ENCODE measurements around the gene LSM4. TPM values are rescaled to one million over a fixed set of nuclear protein-coding genes. Genes with fewer than 3 reads are reported as not detected.

The LSM4 gene
- total and polyA plus RNA-seq, 10 of the 15 experiments (the other 5 are each of a cell fraction or from before 2014, with no cell fraction given): 12.6 to 652 (median 217) TPM

DNA sequence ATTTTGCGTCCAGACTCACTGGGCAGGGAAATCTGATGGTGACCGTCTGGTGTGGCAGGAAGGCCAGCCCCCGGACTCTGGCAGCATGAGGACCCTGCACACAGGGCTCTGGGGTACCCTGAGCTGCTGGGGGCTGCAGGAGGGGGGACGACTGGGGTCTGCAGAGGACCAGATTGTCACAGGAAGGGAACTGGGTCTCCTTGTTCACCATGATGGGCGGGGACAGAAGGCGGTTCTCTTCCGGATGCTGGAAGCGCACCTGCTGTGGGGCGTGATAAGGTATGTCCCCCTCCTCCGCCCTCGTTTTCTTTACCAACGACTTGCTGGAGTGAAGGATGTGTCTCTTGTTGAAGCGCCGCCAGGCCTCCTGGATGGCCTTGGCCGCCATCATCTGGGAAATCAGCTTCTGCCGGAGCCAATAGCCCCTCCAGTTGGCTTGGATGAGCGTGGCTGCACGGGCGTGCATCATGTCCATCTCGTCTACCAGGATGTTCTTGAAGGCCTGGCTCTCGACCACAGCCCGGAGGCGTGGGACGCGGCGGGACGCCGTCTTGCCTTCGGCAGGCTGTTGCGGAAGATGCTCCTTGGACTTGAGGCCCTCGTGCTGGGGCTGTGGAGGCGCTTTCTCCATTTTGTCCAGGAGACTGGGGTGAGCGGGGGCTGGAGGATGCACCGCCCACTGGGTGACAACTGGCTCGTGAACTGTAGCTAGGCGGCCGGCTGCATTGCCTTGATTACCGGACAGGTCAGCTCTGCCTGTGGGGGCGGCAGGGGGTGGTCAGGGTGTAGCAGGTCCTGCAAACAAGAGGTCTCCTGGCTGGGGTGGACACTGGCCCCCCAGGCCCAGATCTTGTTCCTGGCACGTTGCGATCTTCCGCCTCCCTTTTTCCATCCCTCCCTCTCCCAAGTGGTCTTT is 55.8 kb downstream of the LSM4 start:
- no peaks in the 10 kb centered on the region for H3K36me3 ChIP-seq (ENCODE audit: control insufficient read depth in 2 of 2, insufficient read depth in 2 of 2, low read length in 1 of 2)
- no peaks in the 10 kb centered on the region for H3K27me3 ChIP-seq (replicated peaks in 1 of 2; ENCODE audit: control insufficient read depth in 2 of 2, insufficient read depth in 2 of 2, low read length in 1 of 2)
- no peaks in the 10 kb centered on the region for H3K9me3 ChIP-seq (replicated peaks; ENCODE audit: control insufficient read depth, insufficient read depth, low read length)
- BruUV-seq (replicated peaks): no TSS peak
- ATAC-seq (no peak), DNase-seq (ENCODE audit: low read depth, low spot score) (no peak), FAIRE-seq (no peak)
- no peak overlapping the region for H3K27ac ChIP-seq (ENCODE audit: control insufficient read depth, insufficient read depth)
- no peak overlapping the region for H3K9ac ChIP-seq (ENCODE audit: control insufficient read depth, insufficient read depth, low read length)
- intact Hi-C loops (cut with micrococcal nuclease; ENCODE audit: unreplicated experiment) (no loop called here), in situ Hi-C loops (cut with MboI) (no loop called here)
- no peak for TF ChIP-seq NFYB (IDR thresholded peaks at IDR 0.05; ENCODE audit: insufficient read depth, low read depth, low read length)
- TF ChIP-seq GABPA (IDR thresholded peaks at IDR 0.05; ENCODE audit: low read depth): no peak
- no peak for TF ChIP-seq POU2F2 (IDR thresholded peaks at IDR 0.05; ENCODE audit: borderline replicate concordance, low read depth, low read length)
- ChIA-PET SMC1A (ENCODE audit: uncharacterized antibody, unreplicated experiment) (no interaction called here), POLR2A (interaction anchor here (0.7 kb wide), 1 partner anchor 147 kb away, joined by 3 read pairs; no protein-coding TSS in a partner anchor), RAD21 (ENCODE audit: unreplicated experiment) (no interaction called here), CTCF (no interaction called here)
- no peaks in the 10 kb centered on the region for H4K20me1 ChIP-seq (ENCODE audit: control insufficient read depth, insufficient read depth)
- H3K4me2 ChIP-seq (ENCODE audit: control insufficient read depth, insufficient read depth): no peak overlapping the region
- no peak overlapping the region for H2AFZ ChIP-seq (ENCODE audit: control insufficient read depth, low read depth, low read length)
- H3K4me1 ChIP-seq (ENCODE audit: control insufficient read depth, insufficient read depth, low read length): no peaks in the 10 kb centered on the region
- H3K4me3 ChIP-seq: no peak overlapping the region
- 78% methylated on average over 42 of the region's 42 CpGs for WGBS (ENCODE audit: insufficient coverage, insufficient replicate concordance, low lambda C conversion rate, missing lambda C conversion rate)
- no peaks in the 10 kb centered on the region for H3K79me2 ChIP-seq (ENCODE audit: control insufficient read depth, insufficient read depth, low read length)

DNA sequence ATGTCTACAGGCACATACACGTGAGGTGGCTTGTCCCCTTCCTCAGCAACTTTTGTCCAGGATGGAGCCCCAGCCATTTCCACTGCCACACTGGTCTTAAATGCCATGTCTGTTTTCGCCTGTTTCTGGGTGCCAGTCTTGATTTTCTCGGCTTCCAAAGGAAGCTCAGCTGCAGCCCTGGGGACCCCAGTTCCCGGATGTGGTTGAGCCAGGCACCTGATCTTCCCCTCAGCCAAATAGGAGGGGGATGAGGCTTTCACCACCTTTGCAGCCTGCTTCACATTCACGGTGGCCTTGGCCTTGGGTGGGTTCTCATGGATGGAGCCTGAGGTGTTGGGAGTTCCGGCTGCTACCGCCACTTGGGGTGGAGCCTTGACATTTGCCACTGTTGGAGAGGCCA is 57.3 kb downstream of the LSM4 start:
- FAIRE-seq: no peak

More for the DNA sequence above, 57.3 kb downstream of the LSM4 start:
- ChIA-PET SMC1A (ENCODE audit: uncharacterized antibody, unreplicated experiment) (no interaction called here), RAD21 (ENCODE audit: unreplicated experiment) (no interaction called here), CTCF (no interaction called here), POLR2A (interaction anchor here (0.5 kb wide), 1 partner anchor 103 kb away, joined by 5 read pairs; no protein-coding TSS in a partner anchor)
- Histone ChIP-seq H3K27ac (ENCODE audit: control insufficient read depth, insufficient read depth) (no peak overlapping the region), H3K4me3 (no peak overlapping the region), H3K4me1 (ENCODE audit: control insufficient read depth, insufficient read depth, low read length) (no peaks in the 10 kb centered on the region), H3K79me2 (ENCODE audit: control insufficient read depth, insufficient read depth, low read length) (no peaks in the 10 kb centered on the region), H3K9me3 (replicated peaks; ENCODE audit: control insufficient read depth, insufficient read depth, low read length) (no peaks in the 10 kb centered on the region), H3K9ac (ENCODE audit: control insufficient read depth, insufficient read depth, low read length) (no peak overlapping the region), H3K36me3 (ENCODE audit: control insufficient read depth in 2 of 2, insufficient read depth in 2 of 2, low read length in 1 of 2) (no peaks in the 10 kb centered on the region), H2AFZ (ENCODE audit: control insufficient read depth, low read depth, low read length) (no peak overlapping the region), H4K20me1 (ENCODE audit: control insufficient read depth, insufficient read depth) (no peaks in the 10 kb centered on the region), H3K27me3 (replicated peaks in 1 of 2; ENCODE audit: control insufficient read depth in 2 of 2, insufficient read depth in 2 of 2, low read length in 1 of 2) (no peaks in the 10 kb centered on the region), H3K4me2 (ENCODE audit: control insufficient read depth, insufficient read depth) (no peak overlapping the region)
- intact Hi-C loops (cut with micrococcal nuclease; ENCODE audit: unreplicated experiment): no loop called here
- in situ Hi-C loops (cut with MboI): no loop called here
- no peak for ATAC-seq
- TF ChIP-seq RELA (IDR thresholded peaks at IDR 0.05; ENCODE audit: borderline replicate concordance, partially characterized antibody): no peak
- TF ChIP-seq BRCA1 (IDR thresholded peaks at IDR 0.05; ENCODE audit: low read depth, low read length): no peak
- TF ChIP-seq, protein P1, sequence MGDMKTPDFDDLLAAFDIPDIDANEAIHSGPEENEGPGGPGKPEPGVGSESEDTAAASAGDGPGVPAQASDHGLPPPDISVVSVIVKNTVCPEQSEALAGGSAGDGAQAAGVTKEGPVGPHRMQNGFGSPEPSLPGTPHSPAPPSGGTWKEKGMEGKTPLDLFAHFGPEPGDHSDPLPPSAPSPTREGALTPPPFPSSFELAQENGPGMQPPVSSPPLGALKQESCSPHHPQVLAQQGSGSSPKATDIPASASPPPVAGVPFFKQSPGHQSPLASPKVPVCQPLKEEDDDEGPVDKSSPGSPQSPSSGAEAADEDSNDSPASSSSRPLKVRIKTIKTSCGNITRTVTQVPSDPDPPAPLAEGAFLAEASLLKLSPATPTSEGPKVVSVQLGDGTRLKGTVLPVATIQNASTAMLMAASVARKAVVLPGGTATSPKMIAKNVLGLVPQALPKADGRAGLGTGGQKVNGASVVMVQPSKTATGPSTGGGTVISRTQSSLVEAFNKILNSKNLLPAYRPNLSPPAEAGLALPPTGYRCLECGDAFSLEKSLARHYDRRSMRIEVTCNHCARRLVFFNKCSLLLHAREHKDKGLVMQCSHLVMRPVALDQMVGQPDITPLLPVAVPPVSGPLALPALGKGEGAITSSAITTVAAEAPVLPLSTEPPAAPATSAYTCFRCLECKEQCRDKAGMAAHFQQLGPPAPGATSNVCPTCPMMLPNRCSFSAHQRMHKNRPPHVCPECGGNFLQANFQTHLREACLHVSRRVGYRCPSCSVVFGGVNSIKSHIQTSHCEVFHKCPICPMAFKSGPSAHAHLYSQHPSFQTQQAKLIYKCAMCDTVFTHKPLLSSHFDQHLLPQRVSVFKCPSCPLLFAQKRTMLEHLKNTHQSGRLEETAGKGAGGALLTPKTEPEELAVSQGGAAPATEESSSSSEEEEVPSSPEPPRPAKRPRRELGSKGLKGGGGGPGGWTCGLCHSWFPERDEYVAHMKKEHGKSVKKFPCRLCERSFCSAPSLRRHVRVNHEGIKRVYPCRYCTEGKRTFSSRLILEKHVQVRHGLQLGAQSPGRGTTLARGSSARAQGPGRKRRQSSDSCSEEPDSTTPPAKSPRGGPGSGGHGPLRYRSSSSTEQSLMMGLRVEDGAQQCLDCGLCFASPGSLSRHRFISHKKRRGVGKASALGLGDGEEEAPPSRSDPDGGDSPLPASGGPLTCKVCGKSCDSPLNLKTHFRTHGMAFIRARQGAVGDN (IDR thresholded peaks at IDR 0.05): no peak
- TF ChIP-seq PAX8 (IDR thresholded peaks at IDR 0.05): no peak
- TF ChIP-seq NFYA (IDR thresholded peaks at IDR 0.05; ENCODE audit: borderline replicate concordance, low read depth, low read length): no peak
- no peak for TF ChIP-seq ZSCAN29 (IDR thresholded peaks at IDR 0.05)
- TF ChIP-seq KAT2A (conservative IDR thresholded peaks at IDR 0.05; ENCODE audit: control insufficient read depth, low read depth, low read length): no peak
- no peak for TF ChIP-seq TCF7 (IDR thresholded peaks at IDR 0.05; ENCODE audit: borderline replicate concordance)
- TF ChIP-seq RFX5 (IDR thresholded peaks at IDR 0.05; ENCODE audit: low read depth, low read length): no peak
- TF ChIP-seq CREM (IDR thresholded peaks at IDR 0.05; ENCODE audit: low read depth): no peak
- no peak for TF ChIP-seq RAD51 (IDR thresholded peaks at IDR 0.05)
- DNase-seq (ENCODE audit: low read depth, low spot score): no peak
- BruUV-seq (replicated peaks): no TSS peak
- 44% methylated on average over 7 of the region's 7 CpGs for WGBS (ENCODE audit: insufficient coverage, insufficient replicate concordance, low lambda C conversion rate, missing lambda C conversion rate)
